Pulmonary artery endothelial cell (primary cell): ENCODE measurements around the gene RCOR1. TPM values are rescaled to one million over a fixed set of nuclear protein-coding genes. Genes with fewer than 3 reads are reported as not detected.
"Not testable (repeated sequence)": the region's sequence is repeated elsewhere in the genome, so short reads cannot be mapped to it uniquely, and the experiment has no call there.

Source experiments
- DNase-seq: peaks from one replicate; pipeline ENCODE4 v3.0.0-alpha.2; 2011; ENCODE audit warnings: low read depth, low spot score
- total RNA-seq: library from RNA; depleted of rRNA; stranded (reverse); fragments of >200 nt; gene quantifications from 2 replicates; pipeline ENCODE4 v1.2.3, GENCODE V29; 2014

Gene RCOR1
- total RNA-seq, 1 donor from 2014 or later, result 12.3 TPM

DNA sequence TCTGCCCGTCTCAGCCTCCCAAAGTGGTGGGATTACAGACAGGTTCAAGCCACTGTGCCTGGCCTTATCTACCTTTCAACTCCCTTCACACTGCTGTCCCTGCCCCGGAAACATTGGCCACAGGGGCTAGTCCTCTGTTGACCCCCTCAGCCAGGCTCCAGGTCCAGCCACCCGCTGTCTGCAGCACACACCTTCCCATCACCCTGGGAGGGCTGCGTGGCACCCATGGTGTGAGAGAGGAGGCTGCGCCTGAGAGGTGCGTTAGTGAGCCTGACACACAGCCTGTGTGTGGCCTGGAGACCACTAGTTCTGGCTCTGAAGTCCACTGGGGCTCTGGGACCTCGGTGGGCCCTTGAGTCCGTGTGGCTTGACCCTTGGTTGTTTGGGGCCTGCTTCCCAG is 156.4 kb downstream of the RCOR1 start:
- no peak for DNase-seq

- no peak for DNase-seq
Measured at GRCh38 chr14:102749393-102750305, 157.2 kb downstream of the RCOR1 start.

GRCh38 chr14:102750376-102750775 is 157.9 kb downstream of the RCOR1 start:
- DNase-seq, result no peak

DNA sequence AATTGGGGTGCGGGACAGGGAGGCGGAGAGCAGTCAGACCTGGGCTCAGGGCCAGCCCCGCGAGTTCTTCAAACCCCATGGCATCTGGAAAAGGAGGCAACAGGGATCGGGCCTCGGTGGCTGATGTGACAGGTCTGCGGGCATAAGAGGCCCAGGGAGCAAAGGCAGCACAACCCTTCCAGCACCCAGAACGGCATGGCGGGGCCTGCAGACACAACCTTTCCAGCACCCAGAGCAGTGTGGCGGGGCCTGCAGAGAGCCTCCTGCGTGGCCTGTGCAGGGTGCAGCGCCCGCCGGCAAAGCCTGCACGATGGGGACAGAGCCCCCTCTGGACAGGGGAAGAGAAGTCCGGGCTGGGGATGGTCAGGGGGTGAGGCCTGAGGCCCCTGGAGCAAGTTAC is 158.6 kb downstream of the RCOR1 start:
- no peak for DNase-seq

GRCh38 chr14:102752239-102752847 is 159.9 kb downstream of the RCOR1 start:
- no peak for DNase-seq

DNA sequence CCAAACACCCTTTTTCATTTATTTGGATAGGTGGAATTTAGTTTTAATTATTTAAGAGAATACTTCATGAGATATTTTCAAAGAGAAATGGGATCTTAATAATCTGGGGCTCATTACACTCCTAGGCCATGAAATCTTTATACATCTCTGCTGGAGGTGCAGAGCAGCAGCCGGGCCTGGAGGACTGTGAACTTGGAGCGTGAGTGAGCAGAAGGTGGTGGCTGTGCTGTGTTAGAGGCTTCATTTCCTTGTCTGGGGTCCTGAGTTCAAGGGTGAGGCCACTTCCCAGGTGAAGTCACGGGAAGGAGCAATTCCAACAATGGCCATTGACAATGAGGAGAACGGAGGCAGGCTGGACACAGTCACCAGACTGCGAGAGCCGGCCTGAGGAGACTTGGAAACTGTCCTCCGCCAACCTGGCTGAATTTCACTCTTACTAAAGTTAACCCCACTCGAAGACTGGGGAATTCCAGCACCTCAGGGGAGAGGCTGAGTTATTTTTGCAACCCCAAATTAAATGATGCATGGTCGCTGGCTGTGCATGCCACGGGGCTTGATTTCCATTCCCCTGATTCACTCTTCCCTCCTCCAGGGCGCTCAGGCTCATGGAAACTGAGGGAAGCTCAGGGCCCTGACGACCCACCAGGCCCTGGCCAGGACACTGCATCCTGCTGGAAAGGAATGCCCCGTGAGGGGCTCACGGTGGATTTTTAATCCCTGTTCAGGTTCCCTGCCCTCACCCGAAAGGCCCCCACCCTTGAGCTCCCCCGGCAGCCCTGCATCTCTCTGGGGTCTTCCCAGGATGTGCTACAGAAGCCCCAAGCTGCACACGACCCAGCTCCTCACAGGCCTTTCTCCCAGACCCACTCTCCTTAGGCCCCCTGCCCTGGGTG is 162.2 kb downstream of the RCOR1 start:
- DNase-seq, result no peak

DNA sequence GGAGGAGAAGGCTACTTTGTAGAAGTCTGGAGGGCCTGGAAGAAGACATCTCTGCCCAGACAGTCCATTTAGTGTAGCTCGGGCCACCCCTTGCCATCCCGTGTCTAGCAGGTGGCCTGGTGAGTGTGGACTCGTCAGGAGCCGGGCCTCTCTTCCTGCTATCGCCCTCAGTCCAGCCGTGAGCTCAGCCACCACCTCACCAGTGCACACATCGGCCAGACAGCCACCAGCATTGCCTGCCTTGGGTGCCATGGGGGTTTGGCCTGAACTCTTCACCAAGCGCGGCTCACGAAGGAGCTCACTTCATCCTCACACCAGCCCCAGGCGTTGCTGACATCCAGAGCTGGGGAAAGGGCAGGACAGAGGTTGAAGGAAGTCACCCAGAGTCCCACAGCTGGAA is 165.2 kb downstream of the RCOR1 start:
- no peak for DNase-seq

- no peak for DNase-seq
Measured at GRCh38 chr14:102758087-102758486, 165.6 kb downstream of the RCOR1 start.

GRCh38 chr14:102759456-102760187 is 167.2 kb downstream of the RCOR1 start:
- DNase-seq, result no peak

GRCh38 chr14:102760496-102761193 is 168.2 kb downstream of the RCOR1 start:
- DNase-seq, result no peak

GRCh38 chr14:102761206-102761605 is 168.8 kb downstream of the RCOR1 start:
- DNase-seq, result no peak

- no peak for DNase-seq
Measured at GRCh38 chr14:102764220-102764671, 171.8 kb downstream of the RCOR1 start.

GRCh38 chr14:102765770-102766169 is 173.3 kb downstream of the RCOR1 start:
- not testable (repeated sequence) for DNase-seq

DNA sequence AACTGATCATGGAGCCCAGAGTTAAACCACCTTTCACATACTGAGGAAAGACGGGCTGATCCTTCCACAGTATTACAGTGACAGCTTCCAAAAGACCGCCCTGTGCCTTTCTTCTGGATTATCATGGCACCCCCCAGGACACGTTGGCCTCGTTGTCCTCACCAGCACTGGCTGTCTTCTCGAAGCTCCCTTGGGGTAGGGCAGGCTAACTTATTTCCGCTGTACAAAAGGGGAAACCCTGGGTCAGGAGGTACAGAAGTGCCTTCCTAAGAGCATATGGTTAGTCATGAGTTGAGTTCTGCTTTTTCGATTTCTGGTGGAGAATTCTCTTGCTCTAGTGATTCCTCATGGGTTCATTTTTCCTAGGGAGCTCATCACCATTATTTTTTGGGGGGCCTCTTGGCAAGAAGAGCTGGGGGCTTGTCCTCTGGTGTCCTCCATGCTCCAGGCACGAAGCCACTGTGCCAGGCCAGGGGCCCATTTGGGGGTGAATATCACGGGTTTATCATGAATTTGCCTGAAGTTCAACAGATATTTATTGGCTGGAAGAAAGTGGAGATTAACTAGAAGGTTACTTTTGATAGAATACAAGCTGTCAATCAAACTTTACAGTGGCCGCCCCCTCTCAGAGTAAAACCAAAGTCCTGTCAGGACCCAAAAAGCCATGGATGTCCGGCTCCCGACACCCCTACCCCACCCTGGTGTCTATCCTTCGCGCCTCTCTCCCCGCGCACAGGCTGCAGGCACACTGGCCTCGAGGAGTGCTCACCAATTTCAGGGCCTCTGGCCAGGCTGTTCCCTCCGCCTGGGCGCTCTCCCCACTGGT is 176.0 kb downstream of the RCOR1 start:
- DNase-seq, result no peak

DNA sequence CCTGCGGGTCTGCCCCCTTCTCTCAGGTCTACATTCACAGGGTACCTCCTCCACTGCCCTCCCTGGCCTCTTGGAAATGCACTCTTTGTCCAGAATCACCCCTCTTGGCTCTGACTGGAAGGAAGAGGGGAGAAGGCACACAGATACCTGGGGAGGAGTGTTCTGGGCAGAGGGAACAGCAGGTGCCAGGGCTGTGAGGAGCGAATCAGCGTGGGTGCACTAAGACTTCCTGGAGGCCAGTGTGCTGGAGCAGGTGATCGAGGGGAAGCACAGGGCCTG is 176.5 kb downstream of the RCOR1 start:
- no peak for DNase-seq

DNA sequence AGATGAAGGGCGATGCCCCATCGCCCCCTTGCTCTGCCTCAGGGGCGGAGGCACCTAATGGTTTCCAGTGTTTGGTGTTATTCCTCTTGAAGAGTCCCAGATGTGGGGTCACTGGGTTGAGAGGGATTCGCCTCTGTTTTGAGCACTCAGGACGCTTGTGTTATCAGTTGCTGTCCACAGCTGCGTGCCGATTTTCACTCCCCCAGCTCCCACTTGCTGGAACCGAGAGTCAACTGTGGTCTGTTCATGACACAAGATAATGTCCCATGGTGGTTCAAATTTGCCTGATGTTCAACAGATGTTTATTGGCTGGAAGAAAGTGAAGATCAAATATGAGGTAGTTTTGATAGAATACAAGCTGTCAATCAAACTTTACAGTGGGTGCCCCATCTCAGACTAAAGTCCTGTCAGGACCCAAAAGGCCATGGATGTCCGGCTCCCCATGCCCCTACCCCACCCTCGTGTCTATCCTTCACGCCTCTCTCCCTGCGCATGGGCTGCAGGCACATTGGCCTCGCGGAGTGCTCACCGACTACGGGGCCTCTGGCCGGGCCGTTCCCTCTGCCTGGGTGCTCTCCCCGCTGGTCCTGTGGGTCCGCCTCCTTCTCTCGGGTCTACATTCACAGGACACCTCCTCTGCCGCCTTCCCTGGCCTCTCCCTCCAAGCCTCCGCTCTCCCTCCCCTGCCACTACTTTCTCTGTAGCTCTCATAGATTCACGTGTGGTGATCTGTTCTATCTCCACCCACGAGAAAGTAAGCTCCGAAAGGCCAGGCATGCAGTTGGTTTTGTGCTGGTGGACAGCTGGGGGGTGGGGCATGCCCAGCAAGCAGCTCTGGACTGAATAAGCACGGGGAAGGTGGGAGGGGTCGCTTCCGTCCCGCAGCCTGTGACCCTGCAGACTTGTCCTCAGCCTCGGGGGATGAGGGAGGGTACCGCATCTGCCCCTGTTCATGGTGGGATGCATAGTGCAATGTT is 178.0 kb downstream of the RCOR1 start:
- no peak for DNase-seq

- DNase-seq, result no peak
Measured at GRCh38 chr14:102771144-102771543, 178.7 kb downstream of the RCOR1 start.

GRCh38 chr14:102772781-102773570 is 180.5 kb downstream of the RCOR1 start:
- DNase-seq, result no peak
